ENCODE measurements around the gene LRRFIP1.

DNA sequence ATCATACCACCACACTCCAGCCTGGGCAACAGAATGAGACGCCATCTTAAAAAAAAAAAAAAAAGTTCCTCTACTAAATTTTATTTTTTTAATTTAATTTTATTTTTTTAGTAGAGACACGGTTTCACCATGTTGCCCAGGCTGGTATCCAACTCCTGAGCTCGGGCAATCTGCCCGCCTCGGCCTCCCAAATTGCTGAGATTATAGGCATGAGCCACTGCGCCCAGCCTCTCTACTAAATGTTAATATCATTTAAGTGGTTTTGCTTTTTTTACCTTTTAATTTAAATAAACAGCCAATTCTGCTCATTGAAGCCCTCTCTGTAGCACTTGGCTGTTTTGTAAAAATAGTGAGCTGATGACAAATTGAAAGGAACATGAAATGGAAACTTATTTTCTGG is 46.1 kb upstream of the LRRFIP1 start:
- no peak for TF ChIP-seq POLR2A (IDR thresholded peaks at IDR 0.05; ENCODE audit: low read depth, low read length)
- TF ChIP-seq EZH2 (IDR thresholded peaks at IDR 0.05; ENCODE audit: borderline replicate concordance, low read depth, low read length, severe bottlenecking), result no peak
- no peak for TF ChIP-seq CTCF (IDR thresholded peaks at IDR 0.05; ENCODE audit: extremely low read depth in 1 of 2, insufficient read depth in 1 of 2, low read depth in 1 of 2, low read length in 2 of 2)
- TF ChIP-seq JUN (IDR thresholded peaks at IDR 0.05; ENCODE audit: borderline replicate concordance, insufficient read depth, insufficient read length, low read depth), result no peak
- no peak for TF ChIP-seq POLR2AphosphoS5 (IDR thresholded peaks at IDR 0.05; ENCODE audit: insufficient read depth, low read depth, low read length)
- TF ChIP-seq MAX (IDR thresholded peaks at IDR 0.05; ENCODE audit: insufficient read depth, insufficient read length), result no peak
- TF ChIP-seq MYC (IDR thresholded peaks at IDR 0.05; ENCODE audit: low read depth, low read length), result no peak
- TF ChIP-seq FOS (IDR thresholded peaks at IDR 0.05; ENCODE audit: borderline replicate concordance, insufficient read depth, low read length), result no peak

Measured in endothelial cell of umbilical vein (primary cell).